H1 (cell line): ENCODE results near the gene FRMD4A. TPM values are rescaled to one million over a fixed set of nuclear protein-coding genes. Genes with fewer than 3 reads are reported as not detected.

Experiments
- CTCF ChIA-PET: fragments of 300-600 bp; sonication (Branson Sonifier 250); formaldehyde crosslinking; loops from one replicate; lab custom pipeline; 2021; ENCODE audit not compliant: partially characterized antibody; lab: Charles Lee
- POLR2A ChIA-PET: fragments of 300-600 bp; sonication (Branson Sonifier 250); formaldehyde crosslinking; loops from one replicate; lab custom pipeline; 2021; ENCODE audit warnings: inconsistent platforms; ENCODE audit not compliant: partially characterized antibody; lab: Charles Lee
- DNase-seq, 2 experiments: peaks; one replicate each; pipeline versions ENCODE4 v3.0.0 to v3.0.0-alpha.2; 2010 to 2022; ENCODE audit warnings: low spot score in 2 of 2, low read depth in 1 of 2, mixed read lengths in 1 of 2
- FAIRE-seq: peaks from 2 replicates; lab custom pipeline; 2011; peaks lifted over from hg19 to GRCh38; lab: Jason Lieb, UNC
- H2AFZ ChIP-seq: 2 replicates; pipeline ENCODE4 v1.8.1; 2012; ENCODE audit warnings: low read length, inconsistent platforms
- H2AK5ac ChIP-seq: 2 replicates; pipeline ENCODE4 v1.6.1; 2013; ENCODE audit warnings: low read depth, low read length
- H2BK120ac ChIP-seq: replicated peaks from 2 replicates; pipeline ENCODE3; 2013; ENCODE audit warnings: low read depth, low read length, inconsistent platforms
- H2BK12ac ChIP-seq: 2 replicates; pipeline ENCODE4 v1.6.1; 2013; ENCODE audit warnings: low read depth, low read length
- H2BK15ac ChIP-seq: 2 replicates; pipeline ENCODE4 v1.6.1; 2013; ENCODE audit warnings: low read length
- H2BK20ac ChIP-seq: 2 replicates; pipeline ENCODE4 v1.6.1; 2013; ENCODE audit warnings: low read length
- H2BK5ac ChIP-seq: 2 replicates; pipeline ENCODE4 v1.6.1; 2013; ENCODE audit warnings: low read depth, low read length
- H3K14ac ChIP-seq: 2 replicates; pipeline ENCODE4 v1.6.1; 2013; ENCODE audit warnings: inconsistent platforms; ENCODE audit not compliant: insufficient read length
- H3K18ac ChIP-seq: 2 replicates; pipeline ENCODE4 v1.6.1; 2013; ENCODE audit warnings: low read length; ENCODE audit errors: extremely low read depth
- H3K23ac ChIP-seq: 2 replicates; pipeline ENCODE4 v1.6.1; 2013; ENCODE audit warnings: inconsistent platforms; ENCODE audit not compliant: insufficient read length
- H3K23me2 ChIP-seq: 2 replicates; pipeline ENCODE4 v1.6.1; 2013; ENCODE audit warnings: low read depth, low read length
- H3K27ac ChIP-seq: 2 replicates; pipeline ENCODE4 v1.6.1; 2011; ENCODE audit warnings: low read depth, low read length, inconsistent platforms
- H3K27me3 ChIP-seq, 4 experiments: replicated peaks in 1 of 4; 1 replicate in 1 of 4; 2 replicates in 3 of 4; pipeline versions ENCODE4 v1.6.1 to v1.8.1; 2011 to 2013; ENCODE audit warnings: low read length in 3 of 4, mild to moderate bottlenecking in 3 of 4, inconsistent platforms in 2 of 4, mixed read lengths in 2 of 4, moderate library complexity in 1 of 4; ENCODE audit not compliant: control insufficient read depth in 3 of 4, insufficient read depth in 3 of 4; ENCODE audit errors: extremely low read depth in 1 of 4
- H3K36me3 ChIP-seq, 4 experiments: 2 replicates each; pipeline versions ENCODE4 v1.6.1 to v1.8.1; 2011 to 2013; ENCODE audit warnings: mild to moderate bottlenecking in 4 of 4, low read length in 3 of 4, moderate library complexity in 2 of 4, control low read depth in 1 of 4, inconsistent platforms in 1 of 4; ENCODE audit not compliant: insufficient read depth in 4 of 4, control insufficient read depth in 2 of 4
- H3K4ac ChIP-seq: replicated peaks from 2 replicates; pipeline ENCODE3; 2013; ENCODE audit warnings: low read length, low read depth, mixed read lengths, inconsistent platforms; ENCODE audit not compliant: insufficient read length
- H3K4me1 ChIP-seq, 4 experiments: replicated peaks in 1 of 4; 1 replicate in 1 of 4; 2 replicates in 3 of 4; pipeline versions ENCODE4 v1.6.1 to v1.8.1; 2011 to 2013; ENCODE audit warnings: low read length in 3 of 4, inconsistent platforms in 2 of 4, mixed read lengths in 1 of 4; ENCODE audit not compliant: insufficient read depth in 4 of 4, control insufficient read depth in 3 of 4
- H3K4me2 ChIP-seq, 2 experiments: 2 replicates each; pipeline versions ENCODE4 v1.6.1 to v1.8.1; 2011 to 2013; ENCODE audit warnings: low read depth in 2 of 2, low read length in 2 of 2, control low read depth in 1 of 2, inconsistent platforms in 1 of 2, mild to moderate bottlenecking in 1 of 2; ENCODE audit not compliant: insufficient read depth in 1 of 2
- H3K4me3 ChIP-seq, 4 experiments: fragments of 200-600, 300-600 bp in 1 of 4; sonication (generic), shearing (Covaris generic), sonication (Bioruptor Twin) in 1 of 4; 2 replicates each; pipeline versions ENCODE4 v1.5.1 to v1.8.1; 2011 to 2016; ENCODE audit warnings: low read length in 4 of 4, low read depth in 3 of 4, control low read depth in 2 of 4, inconsistent platforms in 2 of 4, mild to moderate bottlenecking in 2 of 4, mixed read lengths in 1 of 4, moderate library complexity in 1 of 4; ENCODE audit not compliant: insufficient read depth in 2 of 4; ENCODE audit errors: extremely low read depth in 1 of 4
- H3K56ac ChIP-seq: replicated peaks from 2 replicates; pipeline ENCODE3; 2013; ENCODE audit warnings: low read depth, mild to moderate bottlenecking, mixed read lengths, low read length, inconsistent platforms; ENCODE audit not compliant: insufficient read length
- H3K79me1 ChIP-seq: 2 replicates; pipeline ENCODE4 v1.6.1; 2013; ENCODE audit warnings: low read depth, low read length, control low read depth
- H3K79me2 ChIP-seq, 2 experiments: 2 replicates each; pipeline versions ENCODE4 v1.6.1 to v1.8.1; 2012 to 2013; ENCODE audit warnings: low read length in 2 of 2, mild to moderate bottlenecking in 2 of 2, inconsistent platforms in 1 of 2; ENCODE audit not compliant: insufficient read depth in 2 of 2, control insufficient read depth in 1 of 2
- H3K9ac ChIP-seq, 4 experiments: replicated peaks in 1 of 4; 1 replicate in 1 of 4; 2 replicates in 3 of 4; pipeline versions ENCODE4 v1.6.1 to v1.8.1; 2011 to 2013; ENCODE audit warnings: low read depth in 3 of 4, low read length in 3 of 4, control low read depth in 2 of 4, mild to moderate bottlenecking in 2 of 4, moderate library complexity in 2 of 4, inconsistent platforms in 1 of 4; ENCODE audit errors: extremely low read depth in 1 of 4
- H3K9me3 ChIP-seq, 2 experiments: 2 replicates each; pipeline versions ENCODE4 v1.6.1 to v1.8.1; 2012 to 2013; ENCODE audit warnings: mild to moderate bottlenecking in 2 of 2, moderate library complexity in 2 of 2, control low read depth in 1 of 2, inconsistent platforms in 1 of 2, low read depth in 1 of 2, low read length in 1 of 2, mixed read lengths in 1 of 2; ENCODE audit not compliant: insufficient read depth in 2 of 2
- H4K20me1 ChIP-seq, 2 experiments: replicated peaks in 1 of 2; 2 replicates each; pipeline versions ENCODE3 to v1.8.1; 2011 to 2013; ENCODE audit warnings: inconsistent platforms in 2 of 2, low read length in 2 of 2, mild to moderate bottlenecking in 1 of 2; ENCODE audit not compliant: insufficient read depth in 2 of 2, control insufficient read depth in 1 of 2
- H4K5ac ChIP-seq: 2 replicates; pipeline ENCODE4 v1.6.1; 2013; ENCODE audit warnings: low read length, low read depth, mixed read lengths, inconsistent platforms; ENCODE audit not compliant: insufficient read length
- H4K8ac ChIP-seq: 2 replicates; pipeline ENCODE4 v1.8.0; 2013; ENCODE audit warnings: mild to moderate bottlenecking, moderate library complexity, low read length, inconsistent platforms; ENCODE audit not compliant: insufficient read depth; ENCODE audit errors: extremely low read depth
- H4K91ac ChIP-seq: replicated peaks from 2 replicates; pipeline ENCODE3; 2013; ENCODE audit warnings: low read length, mixed read lengths, inconsistent platforms; ENCODE audit not compliant: insufficient read length
- GABPA ChIP-seq: IDR thresholded peaks from 2 replicates; pipeline ENCODE4 v1.6.1; 2011; ENCODE audit warnings: mild to moderate bottlenecking, low read length, moderate library complexity, borderline replicate concordance; ENCODE audit not compliant: insufficient read depth
- KDM1A ChIP-seq: fragments of 200-600, 300-600 bp; sonication (generic); IDR thresholded peaks from 2 replicates; pipeline ENCODE4 v1.7.1; 2016; ENCODE audit warnings: mild to moderate bottlenecking, low read length, borderline replicate concordance
- NANOG ChIP-seq: IDR thresholded peaks from 2 replicates; pipeline ENCODE4 v1.6.1; 2011; ENCODE audit warnings: low read length, low read depth, mild to moderate bottlenecking, inconsistent platforms; ENCODE audit not compliant: insufficient read depth, poor library complexity, severe bottlenecking
- WGBS, 2 experiments: shearing (Covaris generic) in 1 of 2; methylation state at CpG; one replicate each; pipeline versions ENCODE4 v1.1.6 to v1.1.7; 2013 to 2015; ENCODE audit warnings: low lambda C conversion rate in 2 of 2, mixed read lengths in 2 of 2, inconsistent platforms in 1 of 2, low coverage in 1 of 2, missing lambda C conversion rate in 1 of 2; ENCODE audit not compliant: insufficient replicate concordance in 2 of 2, insufficient coverage in 1 of 2, insufficient read length in 1 of 2; ENCODE audit errors: extremely low coverage in 1 of 2, missing lambda C conversion rate in 1 of 2; 5-methylcytosine and 5-hydroxymethylcytosine counted together
- polyA plus RNA-seq, 7 experiments: library from polyadenylated mRNA; depleted of rRNA in 3 of 7; stranded (reverse) in 5 of 7; unstranded in 2 of 7; fragments of >200 nt in 5 of 7; fragments of 200-250 nt in 2 of 7; gene quantifications; 1 replicate in 5 of 7; 2 replicates in 1 of 7; 4 replicates in 1 of 7; pipeline versions ENCODE4 v1.2.1 to v1.2.3, GENCODE V29; 2011 to 2013; ENCODE audit warnings: missing spikeins in 2 of 7, mixed read lengths in 2 of 7
- total RNA-seq: library from RNA; stranded (reverse); fragmentation: NEBNext Ultra II Directional; extraction: Animal tissue kit (Norgen Biotek cat#: 25700); gene quantifications from 2 replicates; pipeline ENCODE4 v1.2.1, GENCODE V29; 2021
- TF ChIP-seq, protein P1 (sequence below), 3 experiments: IDR thresholded peaks; 1 replicate in 2 of 3; 2 replicates in 1 of 3; pipeline versions ENCODE4 v1.5.1 to v1.6.1; 2011; ENCODE audit warnings: low read length in 3 of 3, mild to moderate bottlenecking in 3 of 3, inconsistent platforms in 2 of 3, low read depth in 1 of 3, moderate library complexity in 1 of 3; ENCODE audit not compliant: insufficient read depth in 1 of 3; ENCODE audit errors: control extremely low read depth in 1 of 3

The FRMD4A gene
- total and polyA plus RNA-seq, 2 of the 8 experiments (the other 6 are each of a cell fraction or from before 2014, with no cell fraction given): 38.6 to 39.6 TPM

DNA sequence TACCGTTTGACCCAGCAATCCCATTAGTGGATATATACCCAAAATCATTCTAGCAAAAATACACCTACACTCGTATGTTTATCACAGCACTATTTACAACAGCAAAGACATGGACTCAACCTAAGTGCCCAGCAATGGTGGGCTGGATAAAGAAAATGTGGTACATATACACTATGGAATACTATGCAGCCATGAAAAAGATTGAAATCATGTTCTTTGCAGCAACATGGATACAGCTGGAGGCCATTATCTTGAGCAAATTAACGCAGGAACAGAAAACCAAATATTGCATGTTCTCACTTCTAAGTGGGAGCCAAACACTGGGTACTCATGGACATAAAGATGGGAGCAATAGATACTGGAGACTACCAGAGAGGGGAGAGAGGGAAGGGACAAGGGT lies 223.9 kb downstream of the FRMD4A start:
- Histone ChIP-seq H3K27me3 (no peaks in the 10 kb centered on the region), H3K79me2 (no peaks in the 10 kb centered on the region), H3K18ac (no peak overlapping the region), H4K20me1 (no peaks in the 10 kb centered on the region), H2BK5ac (no peak overlapping the region), H2AFZ (no peak overlapping the region), H3K79me1 (no peaks in the 10 kb centered on the region; the same call in 1 of the 2 replicates), H3K27ac (no peak overlapping the region), H2BK12ac (no peak overlapping the region), H4K8ac (no peak overlapping the region), H3K9me3 (no peaks in the 10 kb centered on the region)
- POLR2A ChIA-PET: no interaction called here
- DNase-seq: no peak
- no peak for FAIRE-seq
- TF ChIP-seq, protein P1, sequence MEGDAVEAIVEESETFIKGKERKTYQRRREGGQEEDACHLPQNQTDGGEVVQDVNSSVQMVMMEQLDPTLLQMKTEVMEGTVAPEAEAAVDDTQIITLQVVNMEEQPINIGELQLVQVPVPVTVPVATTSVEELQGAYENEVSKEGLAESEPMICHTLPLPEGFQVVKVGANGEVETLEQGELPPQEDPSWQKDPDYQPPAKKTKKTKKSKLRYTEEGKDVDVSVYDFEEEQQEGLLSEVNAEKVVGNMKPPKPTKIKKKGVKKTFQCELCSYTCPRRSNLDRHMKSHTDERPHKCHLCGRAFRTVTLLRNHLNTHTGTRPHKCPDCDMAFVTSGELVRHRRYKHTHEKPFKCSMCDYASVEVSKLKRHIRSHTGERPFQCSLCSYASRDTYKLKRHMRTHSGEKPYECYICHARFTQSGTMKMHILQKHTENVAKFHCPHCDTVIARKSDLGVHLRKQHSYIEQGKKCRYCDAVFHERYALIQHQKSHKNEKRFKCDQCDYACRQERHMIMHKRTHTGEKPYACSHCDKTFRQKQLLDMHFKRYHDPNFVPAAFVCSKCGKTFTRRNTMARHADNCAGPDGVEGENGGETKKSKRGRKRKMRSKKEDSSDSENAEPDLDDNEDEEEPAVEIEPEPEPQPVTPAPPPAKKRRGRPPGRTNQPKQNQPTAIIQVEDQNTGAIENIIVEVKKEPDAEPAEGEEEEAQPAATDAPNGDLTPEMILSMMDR (IDR thresholded peaks at IDR 0.05; ENCODE audit: control extremely low read depth in 1 of 3, insufficient read depth in 1 of 3, low read depth in 1 of 3, low read length in 3 of 3): no peak
- TF ChIP-seq NANOG (no peak), GABPA (no peak), KDM1A (peak; percentile 66)
- TF ChIP-seq, all 59 proteins: peak for 1
- Histone ChIP-seq H3K56ac (no peak overlapping the region), H3K36me3 (no peaks in the 10 kb centered on the region), H2BK20ac (no peak overlapping the region), H3K4ac (no peak overlapping the region), H3K4me2 (no peak overlapping the region), H2BK15ac (no peak overlapping the region), H3K4me3 (no peak overlapping the region), H3K9ac (no peak overlapping the region), H2AK5ac (no peak overlapping the region), H4K91ac (no peak overlapping the region), H3K4me1 (no peaks in the 10 kb centered on the region), H4K5ac (no peak overlapping the region), H2BK120ac (no peak overlapping the region), H3K23me2 (no peaks in the 10 kb centered on the region), H3K14ac (no peak overlapping the region), H3K23ac (no peak overlapping the region)
- CTCF ChIA-PET: interaction anchor here (1.4 to 1.7 kb wide), 2 partner anchors 13 to 74 kb away, joined by 4 to 6 read pairs; no protein-coding TSS in a partner anchor
- 92% methylated on average over 3 of the region's 3 CpGs; no CpG with 5 or more reads in 1 of the 2 experiments for WGBS, 2 experiments
